HG02798 (cell line): ENCODE data around the gene SURF4.
"Not testable (repeated sequence)": the region's sequence is repeated elsewhere in the genome, so short reads cannot be mapped to it uniquely, and the experiment has no call there.

Experiments used
- ATAC-seq: cut with Tn5 transposase; IDR thresholded peaks from one replicate; pipeline ENCODE4 v1.9.1; 2021; ENCODE audit warnings: mild to moderate bottlenecking; ENCODE audit not compliant: unreplicated experiment, poor library complexity

Gene SURF4

GRCh38 chr9:133377721-133378216 lies 1.9 kb upstream of the SURF4 start:
- no peak for ATAC-seq

GRCh38 chr9:133377280-133377679 lies 1.4 kb upstream of the SURF4 start:
- not testable (repeated sequence) for ATAC-seq

- ATAC-seq: no peak
Observed at GRCh38 chr9:133375116-133375723, 640 bp downstream of the SURF4 start.

GRCh38 chr9:133374612-133375115 lies 1.2 kb downstream of the SURF4 start:
- no peak for ATAC-seq

- ATAC-seq: no peak
Observed at GRCh38 chr9:133372144-133372543, 3.7 kb downstream of the SURF4 start.

GRCh38 chr9:133371261-133371711 lies 4.6 kb downstream of the SURF4 start:
- no peak for ATAC-seq

- ATAC-seq: no peak
Observed at GRCh38 chr9:133370685-133371084, 5.2 kb downstream of the SURF4 start.

GRCh38 chr9:133369933-133370332 lies 5.9 kb downstream of the SURF4 start:
- no peak for ATAC-seq

GRCh38 chr9:133369422-133369821 lies 6.4 kb downstream of the SURF4 start:
- ATAC-seq: no peak

- ATAC-seq: no peak
Observed at GRCh38 chr9:133368249-133368881, 7.5 kb downstream of the SURF4 start.

GRCh38 chr9:133367778-133368177 lies 8.1 kb downstream of the SURF4 start:
- no peak for ATAC-seq

- ATAC-seq: no peak
Observed at GRCh38 chr9:133367221-133367620, 8.6 kb downstream of the SURF4 start.

- ATAC-seq: no peak
Observed at GRCh38 chr9:133366435-133366834, 9.4 kb downstream of the SURF4 start.

- ATAC-seq: no peak
Observed at GRCh38 chr9:133362359-133363044, 13.4 kb downstream of the SURF4 start.

- no peak for ATAC-seq
Observed at GRCh38 chr9:133361507-133362092, 14.3 kb downstream of the SURF4 start.

- no peak for ATAC-seq
Observed at GRCh38 chr9:133360400-133361393, 15.2 kb downstream of the SURF4 start.

GRCh38 chr9:133359399-133360175 lies 16.3 kb downstream of the SURF4 start:
- ATAC-seq: no peak

GRCh38 chr9:133357656-133358055 lies 18.2 kb downstream of the SURF4 start:
- ATAC-seq: no peak
